SK-N-SH (cell line): ENCODE measurements around the gene ARHGAP5. TPM values are rescaled to one million over a fixed set of nuclear protein-coding genes. Genes with fewer than 3 reads are reported as not detected.

Experiments used
- CTCF ChIA-PET: fragments of 300-600, 350-600 bp; formaldehyde crosslinking; extraction: SDS; loops from one replicate; lab custom pipeline; 2021; lab: Yijun Ruan, JAX
- POLR2A ChIA-PET: fragments of 350-600 bp; sonication (Branson Sonifier 250); formaldehyde crosslinking; extraction: SDS; loops from one replicate; lab custom pipeline; 2020; ENCODE audit warnings: antibody characterized with exemption, inconsistent platforms; lab: Yijun Ruan, JAX
- DNase-seq: peaks from one replicate; pipeline ENCODE4 v3.0.0; 2012
- H2AFZ ChIP-seq: fragments of 200-600 bp; sonication (generic); 2 replicates; pipeline ENCODE4 v1.8.1; 2016; ENCODE audit warnings: antibody characterized with exemption, mild to moderate bottlenecking, low read depth
- H3F3A ChIP-seq: fragments of 200-600 bp; sonication (generic); replicated peaks from 2 replicates; pipeline ENCODE3; 2016; ENCODE audit warnings: antibody characterized with exemption, mild to moderate bottlenecking; ENCODE audit not compliant: insufficient read depth
- H3K27ac ChIP-seq, 2 experiments: fragments of 200-500 bp in 1 of 2; fragments of 200-600 bp in 1 of 2; sonication (Bioruptor generic) in 1 of 2; sonication (generic), shearing (Covaris generic) in 1 of 2; 2 replicates each; pipeline versions ENCODE4 v1.5.1 to v1.6.1; 2014 to 2016; ENCODE audit warnings: low read depth in 2 of 2, inconsistent platforms in 1 of 2, low read length in 1 of 2, mild to moderate bottlenecking in 1 of 2, mixed read lengths in 1 of 2
- H3K27me3 ChIP-seq: fragments of 200-600 bp; sonication (generic), shearing (Covaris generic); 2 replicates; pipeline ENCODE4 v1.6.1; 2016; ENCODE audit warnings: mixed run types; ENCODE audit not compliant: insufficient read depth
- H3K36me3 ChIP-seq, 2 experiments: fragments of 200-500 bp in 1 of 2; fragments of 200-600 bp in 1 of 2; sonication (Bioruptor generic) in 1 of 2; sonication (generic) in 1 of 2; replicated peaks in 1 of 2; 2 replicates each; pipeline versions ENCODE3 to v1.5.1; 2014 to 2016; ENCODE audit warnings: low read length in 1 of 2, mild to moderate bottlenecking in 1 of 2; ENCODE audit not compliant: insufficient read depth in 2 of 2, control insufficient read depth in 1 of 2
- H3K4me1 ChIP-seq, 2 experiments: fragments of 200-500 bp in 1 of 2; fragments of 200-600 bp in 1 of 2; sonication (Bioruptor generic) in 1 of 2; sonication (generic), shearing (Covaris generic) in 1 of 2; 2 replicates each; pipeline versions ENCODE4 v1.5.1 to v1.6.1; 2014 to 2016; ENCODE audit warnings: low read depth in 1 of 2, low read length in 1 of 2, mixed run types in 1 of 2; ENCODE audit not compliant: insufficient read depth in 2 of 2, control insufficient read depth in 1 of 2
- H3K4me2 ChIP-seq: fragments of 200-600 bp; sonication (generic), shearing (Covaris generic); 2 replicates; pipeline ENCODE4 v1.6.1; 2017; ENCODE audit warnings: mixed run types
- H3K4me3 ChIP-seq, 2 experiments: fragments of 200-500 bp in 1 of 2; fragments of 200-600 bp in 1 of 2; sonication (Bioruptor generic) in 1 of 2; sonication (generic), shearing (Covaris generic) in 1 of 2; 2 replicates each; pipeline versions ENCODE4 v1.5.1 to v1.8.1; 2014 to 2016; ENCODE audit warnings: low read depth in 2 of 2, inconsistent platforms in 1 of 2, low read length in 1 of 2, mild to moderate bottlenecking in 1 of 2, mixed read lengths in 1 of 2, moderate library complexity in 1 of 2
- H3K79me2 ChIP-seq: fragments of 200-600 bp; sonication (generic); 2 replicates; pipeline ENCODE4 v1.8.1; 2017; ENCODE audit warnings: mild to moderate bottlenecking; ENCODE audit not compliant: insufficient read depth
- H3K9ac ChIP-seq: fragments of 200-600 bp; sonication (generic); 2 replicates; pipeline ENCODE4 v1.6.1; 2017; ENCODE audit warnings: mixed run types
- H3K9me2 ChIP-seq: fragments of 200-600 bp; sonication (generic); 2 replicates; pipeline ENCODE4 v1.6.1; 2017; ENCODE audit warnings: mixed run types
- H3K9me3 ChIP-seq: fragments of 200-600 bp; sonication (generic); 2 replicates; pipeline ENCODE4 v1.6.1; 2017; ENCODE audit warnings: mixed run types, mild to moderate bottlenecking, moderate library complexity
- H4K20me1 ChIP-seq: fragments of 200-600 bp; sonication (generic); 2 replicates; pipeline ENCODE4 v1.6.1; 2017; ENCODE audit warnings: mild to moderate bottlenecking, mixed run types; ENCODE audit not compliant: insufficient read depth
- CTCF ChIP-seq: fragments of 200-600 bp; sonication (generic); IDR thresholded peaks from 2 replicates; pipeline ENCODE4 v1.6.1; 2017; ENCODE audit warnings: antibody characterized with exemption, mild to moderate bottlenecking, moderate library complexity
- ELF1 ChIP-seq: IDR thresholded peaks from 2 replicates; pipeline ENCODE4 v1.4.0; 2012
- EP300 ChIP-seq, 2 experiments: IDR thresholded peaks; 2 replicates each; pipeline versions ENCODE4 v1.4.0 to v1.6.1; 2012; ENCODE audit warnings: borderline replicate concordance in 1 of 2, low read depth in 1 of 2, low read length in 1 of 2
- EZH2phosphoT487 ChIP-seq: fragments of 200-600 bp; sonication (generic); IDR thresholded peaks from 2 replicates; pipeline ENCODE4 v1.6.1; 2017; ENCODE audit warnings: low read depth, mixed run types, mild to moderate bottlenecking, antibody characterized with exemption, moderate library complexity, borderline replicate concordance
- FOSL2 ChIP-seq: IDR thresholded peaks from 2 replicates; pipeline ENCODE4 v1.4.0; 2012; ENCODE audit warnings: low read depth, mild to moderate bottlenecking, moderate library complexity, borderline replicate concordance
- FOXJ3 ChIP-seq: sonication (generic); formaldehyde crosslinking; IDR thresholded peaks from 2 replicates; pipeline ENCODE4 v1.5.1; 2020; ENCODE audit warnings: mild to moderate bottlenecking, missing genetic modification reagents
- IRF3 ChIP-seq: fragments of 150-350 bp; IDR thresholded peaks from 2 replicates; pipeline ENCODE4 v1.6.1; 2016; ENCODE audit warnings: mild to moderate bottlenecking, low read depth, low read length
- MEF2A ChIP-seq: IDR thresholded peaks from 2 replicates; pipeline ENCODE4 v1.4.0; 2012; ENCODE audit warnings: low read depth, borderline replicate concordance
- NFIC ChIP-seq: IDR thresholded peaks from 2 replicates; pipeline ENCODE4 v1.4.0; 2012; ENCODE audit warnings: borderline replicate concordance
- POLR2AphosphoS5 ChIP-seq: IDR thresholded peaks from 2 replicates; pipeline ENCODE4 v1.6.1; 2012; ENCODE audit warnings: low read depth, low read length
- RAD21 ChIP-seq: IDR thresholded peaks from 2 replicates; pipeline ENCODE4 v1.6.1; 2012; ENCODE audit warnings: mild to moderate bottlenecking, low read length
- REST ChIP-seq: IDR thresholded peaks from 2 replicates; pipeline ENCODE4 v1.6.1; 2012; ENCODE audit warnings: mild to moderate bottlenecking, low read depth, low read length, moderate library complexity
- RFX5 ChIP-seq: IDR thresholded peaks from 2 replicates; pipeline ENCODE4 v1.6.1; 2012; ENCODE audit warnings: mild to moderate bottlenecking, improper control_type of control experiment, low read length
- SIN3A ChIP-seq: IDR thresholded peaks from 2 replicates; pipeline ENCODE4 v1.6.1; 2012; ENCODE audit warnings: low read depth, mild to moderate bottlenecking, low read length, moderate library complexity, borderline replicate concordance
- TCF12 ChIP-seq: IDR thresholded peaks from 2 replicates; pipeline ENCODE4 v1.4.0; 2012
- YY1 ChIP-seq: IDR thresholded peaks from 2 replicates; pipeline ENCODE4 v1.4.0; 2012; ENCODE audit warnings: low read depth, mild to moderate bottlenecking
- WGBS: methylation state at CpG from one replicate; pipeline ENCODE4 v1.1.6; 2017; ENCODE audit warnings: low lambda C conversion rate; 5-methylcytosine and 5-hydroxymethylcytosine counted together
- polyA plus RNA-seq, 3 experiments: library from polyadenylated mRNA; depleted of rRNA; stranded (reverse); fragments of >200 nt; gene quantifications; 2 replicates each; pipeline ENCODE4 v1.2.3, GENCODE V29; 2012

The ARHGAP5 gene
- polyA plus RNA-seq, 1 of the 3 experiments (the other 2 are of a cell fraction) = 7.2 TPM

- peak overlapping the region in 1 of 2 experiments; percentile 47; a peak in 2 of 4 replicates for H3K27ac ChIP-seq
- POLR2A ChIA-PET = no interaction called here
- WGBS = 91% methylated on average over 1 of the region's 1 CpG
Measured at GRCh38 chr14:32128703-32129102, 51.6 kb downstream of the ARHGAP5 start.

More at GRCh38 chr14:32128703-32129102, 51.6 kb downstream of the ARHGAP5 start:
- Histone ChIP-seq H3K36me3 (peaks cover 10 to 28% of the 10 kb centered on the region in 2 experiments), H3K9me3 (no peaks in the 10 kb centered on the region)
- TF ChIP-seq REST = no peak
- TF ChIP-seq IRF3 = no peak
- no peak for TF ChIP-seq FOXJ3 (CRISPR knock-in tag)
- TF ChIP-seq SIN3A = no peak
- no peak for TF ChIP-seq RFX5
- no peak for TF ChIP-seq NFIC
- TF ChIP-seq YY1 = no peak
- TF ChIP-seq EP300 (IDR thresholded peaks at IDR 0.05; ENCODE audit: borderline replicate concordance in 1 of 2, low read depth in 1 of 2, low read length in 1 of 2) = no peak
- TF ChIP-seq MEF2A = no peak
- no peak for TF ChIP-seq FOSL2
- no peak for TF ChIP-seq CTCF
- no peak for TF ChIP-seq EZH2phosphoT487
- no peak for TF ChIP-seq POLR2AphosphoS5
- TF ChIP-seq TCF12 = no peak
- TF ChIP-seq RAD21 = no peak
- no peak for TF ChIP-seq ELF1
- TF ChIP-seq, all 33 proteins: peak for 0
- no peak overlapping the region for H3K9ac ChIP-seq
- H3K4me3 ChIP-seq = no peak overlapping the region
- H3K27me3 ChIP-seq = no peaks in the 10 kb centered on the region
- no peak overlapping the region for H2AFZ ChIP-seq
- H4K20me1 ChIP-seq = peaks cover 58% of the 10 kb centered on the region
- CTCF ChIA-PET = no interaction called here
- no peak for DNase-seq
- no peaks in the 10 kb centered on the region for H3K9me2 ChIP-seq
- peaks cover 0 to 12% of the 10 kb centered on the region in 2 experiments; a peak in 2 of 4 replicates for H3K4me1 ChIP-seq
- peaks cover 99% of the 10 kb centered on the region for H3K79me2 ChIP-seq
- H3F3A ChIP-seq = peaks cover 10% of the 10 kb centered on the region
- H3K4me2 ChIP-seq = no peak overlapping the region
